ENCODE data around the gene NPFF. TPM values are rescaled to one million over a fixed set of nuclear protein-coding genes. Genes with fewer than 3 reads are reported as not detected.

Gene NPFF
- total RNA-seq, 2 donors from 2014 or later = not detected

DNA sequence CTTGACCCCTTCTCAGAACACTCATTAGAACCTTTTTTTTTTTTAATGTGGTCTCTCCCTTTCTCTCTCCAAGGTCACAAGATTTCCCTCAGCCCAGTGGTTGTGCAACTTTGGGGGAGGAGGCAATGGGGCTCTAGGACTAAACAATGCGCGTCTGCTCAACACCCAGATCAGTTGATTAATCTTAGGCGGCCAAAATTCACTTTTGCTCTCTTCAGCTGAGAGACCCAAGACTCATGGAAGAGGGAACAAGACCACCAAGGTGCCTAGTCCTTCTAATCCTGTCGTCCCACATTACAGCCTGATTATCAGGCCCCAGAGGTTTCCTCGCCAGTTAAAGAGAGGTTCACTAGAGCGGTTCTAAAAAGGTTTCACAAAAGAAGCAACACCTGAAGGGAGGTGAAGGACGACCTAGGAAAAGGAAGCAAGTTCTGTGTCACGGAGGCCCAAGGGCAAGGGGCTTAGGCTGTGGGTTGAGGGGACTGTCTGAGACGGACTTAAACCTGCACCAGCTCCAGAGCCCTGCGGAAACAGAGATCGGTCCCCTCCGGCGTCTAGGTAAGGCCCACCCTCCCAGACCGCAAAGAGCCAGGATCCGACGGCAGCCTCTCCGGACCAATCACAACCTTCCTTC lies 7.0 kb downstream of the NPFF start:
- no peaks in the 10 kb centered on the region for H3K27me3 ChIP-seq (replicated peaks; ENCODE audit: insufficient read depth)
- H3K9me3 ChIP-seq = no peaks in the 10 kb centered on the region
- 1% methylated on average over 17 of the region's 17 CpGs for WGBS
- intact Hi-C loops (cut with DNase I) = loop anchor here (5.0 to 10.0 kb wide), 3 partner anchors 48 to 445 kb away; partner anchors contain the start of genes AAAS, PCBP2 and TNS2
- peak; percentile 94 for TF ChIP-seq POLR2A (IDR thresholded peaks at IDR 0.05)
- TF ChIP-seq, protein P1, sequence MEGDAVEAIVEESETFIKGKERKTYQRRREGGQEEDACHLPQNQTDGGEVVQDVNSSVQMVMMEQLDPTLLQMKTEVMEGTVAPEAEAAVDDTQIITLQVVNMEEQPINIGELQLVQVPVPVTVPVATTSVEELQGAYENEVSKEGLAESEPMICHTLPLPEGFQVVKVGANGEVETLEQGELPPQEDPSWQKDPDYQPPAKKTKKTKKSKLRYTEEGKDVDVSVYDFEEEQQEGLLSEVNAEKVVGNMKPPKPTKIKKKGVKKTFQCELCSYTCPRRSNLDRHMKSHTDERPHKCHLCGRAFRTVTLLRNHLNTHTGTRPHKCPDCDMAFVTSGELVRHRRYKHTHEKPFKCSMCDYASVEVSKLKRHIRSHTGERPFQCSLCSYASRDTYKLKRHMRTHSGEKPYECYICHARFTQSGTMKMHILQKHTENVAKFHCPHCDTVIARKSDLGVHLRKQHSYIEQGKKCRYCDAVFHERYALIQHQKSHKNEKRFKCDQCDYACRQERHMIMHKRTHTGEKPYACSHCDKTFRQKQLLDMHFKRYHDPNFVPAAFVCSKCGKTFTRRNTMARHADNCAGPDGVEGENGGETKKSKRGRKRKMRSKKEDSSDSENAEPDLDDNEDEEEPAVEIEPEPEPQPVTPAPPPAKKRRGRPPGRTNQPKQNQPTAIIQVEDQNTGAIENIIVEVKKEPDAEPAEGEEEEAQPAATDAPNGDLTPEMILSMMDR (IDR thresholded peaks at IDR 0.05) = no peak
- H3K27ac ChIP-seq = peak overlapping the region; percentile 95 to 97
- peak overlapping the region; percentile 50 to 65 for H3K4me3 ChIP-seq
- no peak for DNase-seq (ENCODE audit: low spot score)
- H3K36me3 ChIP-seq = no peaks in the 10 kb centered on the region
- H3K4me1 ChIP-seq (replicated peaks) = peaks cover 9% of the 10 kb centered on the region

DNA sequence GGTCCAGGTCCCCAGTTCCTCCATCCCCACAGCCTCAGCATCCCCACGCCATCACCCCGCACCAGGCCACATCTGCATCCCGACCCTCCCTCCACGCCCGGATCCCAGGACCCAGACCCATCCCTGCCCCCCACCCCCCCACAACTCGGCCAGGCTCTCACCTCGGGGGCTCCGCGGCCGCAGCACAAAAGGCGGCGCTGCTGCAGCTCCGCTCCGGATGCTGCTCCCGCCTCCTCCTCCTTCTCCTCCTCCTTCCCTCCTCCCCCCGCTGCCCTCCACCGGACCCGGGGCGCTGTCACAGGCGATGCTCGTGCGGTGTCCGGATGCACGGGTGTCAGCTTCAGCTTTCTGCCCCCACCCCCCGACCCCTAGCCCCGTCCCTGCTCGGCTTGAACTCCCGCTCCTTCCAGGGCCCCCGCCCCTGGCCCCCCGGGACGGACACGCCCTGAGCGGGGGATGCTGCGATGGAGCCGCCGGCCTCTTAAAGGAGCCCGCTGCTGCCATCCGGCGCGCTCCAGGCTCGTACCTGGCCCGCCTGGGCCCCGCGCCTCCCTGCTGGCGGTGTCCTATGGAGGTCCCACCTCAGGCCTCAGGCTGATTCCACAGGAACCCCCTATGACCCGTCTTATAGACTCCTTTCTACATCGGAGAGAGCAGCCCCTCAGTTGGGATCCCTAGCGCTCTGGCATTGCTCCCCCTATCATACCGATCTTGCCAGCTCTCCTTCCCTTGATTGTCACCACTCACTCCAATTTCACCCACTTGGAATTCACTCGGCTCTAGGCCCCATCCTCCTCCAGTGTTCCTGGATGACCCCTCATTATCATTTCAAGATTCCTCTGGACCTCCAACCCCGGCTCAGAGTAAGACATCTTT lies 7.8 kb downstream of the NPFF start, which contains the start of gene MAP3K12:
Gene MAP3K12, minus strand, starts transcription at position 193 of the 876 bp plus-strand sequence. CDS start 12,067 bp downstream, outside the sequence.
- peak within 1 kb of the TSS; percentile 50 to 65 for H3K4me3 ChIP-seq

DNA sequence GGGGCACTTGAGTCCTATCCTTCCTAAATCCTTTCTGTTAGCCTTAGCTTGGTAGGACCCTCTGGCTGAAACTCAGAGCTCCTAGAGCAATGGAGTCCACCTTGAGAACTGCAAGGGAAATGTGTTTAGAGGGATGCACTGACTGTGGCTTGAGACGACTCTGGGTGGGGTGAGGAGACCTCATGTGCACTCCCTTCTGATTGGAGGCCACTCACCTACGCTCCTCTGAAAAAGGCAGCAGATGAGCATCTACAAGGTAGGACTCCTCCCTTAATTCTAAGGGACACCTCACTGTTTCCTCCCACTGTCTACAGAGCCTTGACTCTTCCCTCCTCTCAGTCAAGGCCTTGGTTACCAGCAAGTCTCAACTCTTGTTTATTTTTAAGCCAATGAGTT lies 9.1 kb downstream of the NPFF start:
- no peak for TF ChIP-seq POLR2AphosphoS5 (IDR thresholded peaks at IDR 0.05)
- TF ChIP-seq, protein P1 (IDR thresholded peaks at IDR 0.05) = no peak
- TF ChIP-seq POLR2A (IDR thresholded peaks at IDR 0.05) = no peak
- Histone ChIP-seq H3K4me1 (replicated peaks) (peaks cover 13% of the 10 kb centered on the region), H3K4me3 (no peak overlapping the region), H3K9me3 (no peaks in the 10 kb centered on the region), H3K36me3 (no peaks in the 10 kb centered on the region), H3K27me3 (replicated peaks; ENCODE audit: insufficient read depth) (no peaks in the 10 kb centered on the region), H3K27ac (no peak overlapping the region)
- no peak for DNase-seq (ENCODE audit: low spot score)
- intact Hi-C loops (cut with DNase I) = no loop called here
- WGBS = 72% methylated on average over 2 of the region's 2 CpGs

More for the DNA sequence above, 7.8 kb downstream of the NPFF start, which contains the start of gene MAP3K12:
- H3K36me3 ChIP-seq = no peaks in the 10 kb centered on the region
- TF ChIP-seq POLR2AphosphoS5 (IDR thresholded peaks at IDR 0.05) (no peak), POLR2A (IDR thresholded peaks at IDR 0.05) (no peak)
- TF ChIP-seq, protein P1 (IDR thresholded peaks at IDR 0.05) = no peak
- H3K27me3 ChIP-seq (replicated peaks; ENCODE audit: insufficient read depth) = no peaks in the 10 kb centered on the region
- under 1% methylated on average over 46 of the region's 51 CpGs for WGBS
- no peak for DNase-seq (ENCODE audit: low spot score)
- intact Hi-C loops (cut with DNase I) = loop anchor here (5.0 to 10.0 kb wide), 3 partner anchors 47 to 445 kb away; partner anchors contain the start of genes AAAS, PCBP2 and TNS2
- peak within 1 kb of the TSS; percentile 95 to 97 for H3K27ac ChIP-seq
- no peaks in the 10 kb centered on the region for H3K9me3 ChIP-seq
- peaks cover 9% of the 10 kb centered on the region for H3K4me1 ChIP-seq (replicated peaks)

DNA sequence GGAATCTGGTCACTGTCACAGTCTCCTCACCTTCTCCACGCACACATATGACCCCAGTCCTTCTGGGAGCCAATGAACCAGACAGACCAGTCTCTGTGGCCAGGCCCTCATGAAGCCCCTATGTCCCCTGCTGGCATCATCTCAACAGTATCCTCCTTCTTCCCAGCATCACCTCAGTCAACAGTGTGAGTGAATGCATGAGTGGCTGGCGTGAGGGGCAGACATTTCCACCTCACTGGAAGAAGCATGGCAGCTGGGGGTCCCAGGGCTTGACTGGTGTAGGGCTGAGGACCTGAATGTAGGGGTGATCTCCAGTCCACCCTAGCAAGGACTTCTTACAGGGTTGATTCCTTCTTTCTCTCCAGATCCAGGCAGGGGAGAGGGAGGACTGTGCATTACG lies 9.8 kb downstream of the NPFF start:
- intact Hi-C loops (cut with DNase I) = no loop called here
- no peak for DNase-seq (ENCODE audit: low spot score)
- Histone ChIP-seq H3K9me3 (no peaks in the 10 kb centered on the region), H3K4me1 (replicated peaks) (peaks cover 13% of the 10 kb centered on the region), H3K36me3 (no peaks in the 10 kb centered on the region), H3K27me3 (replicated peaks; ENCODE audit: insufficient read depth) (no peaks in the 10 kb centered on the region), H3K4me3 (no peak overlapping the region), H3K27ac (no peak overlapping the region)
- WGBS = 88% methylated on average over 3 of the region's 3 CpGs
- TF ChIP-seq POLR2AphosphoS5 (IDR thresholded peaks at IDR 0.05) (no peak), POLR2A (IDR thresholded peaks at IDR 0.05) (no peak)
- TF ChIP-seq, protein P1 (IDR thresholded peaks at IDR 0.05) = no peak
